B cell (primary cell): ENCODE measurements around the gene ZNF181.

Experiments
- EZH2 ChIP-seq: IDR thresholded peaks from 2 replicates; pipeline ENCODE4 v1.6.1; 2012; ENCODE audit warnings: borderline replicate concordance, low read depth, mild to moderate bottlenecking, moderate library complexity, low read length; ENCODE audit not compliant: insufficient read depth, poor library complexity, severe bottlenecking
- TF ChIP-seq, protein P1 (sequence below): fragments of 200-600 bp; IDR thresholded peaks from one replicate; pipeline ENCODE4 v1.8.0; 2022; ENCODE audit warnings: antibody characterized with exemption, mild to moderate bottlenecking

DNA sequence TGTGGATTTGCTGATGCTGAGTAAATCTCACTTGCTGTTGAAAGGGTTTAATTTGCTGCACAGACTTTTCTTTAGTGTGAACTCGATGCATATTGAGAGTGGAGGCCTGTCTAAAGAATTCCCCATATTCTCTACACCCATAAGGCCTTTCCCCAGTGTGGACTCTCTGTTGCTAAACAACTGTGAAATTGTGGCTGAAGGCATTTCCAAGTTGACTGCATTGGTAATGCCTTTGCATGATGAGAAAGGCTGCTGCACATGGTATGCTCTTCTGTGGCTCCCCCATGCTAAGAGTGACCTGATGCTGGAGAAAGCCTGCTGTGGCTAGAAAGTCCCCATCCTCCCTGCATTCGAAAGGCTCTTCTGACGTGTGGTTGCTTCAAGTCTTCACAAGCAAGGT is 45.6 kb downstream of the ZNF181 start:
- TF ChIP-seq, protein P1, sequence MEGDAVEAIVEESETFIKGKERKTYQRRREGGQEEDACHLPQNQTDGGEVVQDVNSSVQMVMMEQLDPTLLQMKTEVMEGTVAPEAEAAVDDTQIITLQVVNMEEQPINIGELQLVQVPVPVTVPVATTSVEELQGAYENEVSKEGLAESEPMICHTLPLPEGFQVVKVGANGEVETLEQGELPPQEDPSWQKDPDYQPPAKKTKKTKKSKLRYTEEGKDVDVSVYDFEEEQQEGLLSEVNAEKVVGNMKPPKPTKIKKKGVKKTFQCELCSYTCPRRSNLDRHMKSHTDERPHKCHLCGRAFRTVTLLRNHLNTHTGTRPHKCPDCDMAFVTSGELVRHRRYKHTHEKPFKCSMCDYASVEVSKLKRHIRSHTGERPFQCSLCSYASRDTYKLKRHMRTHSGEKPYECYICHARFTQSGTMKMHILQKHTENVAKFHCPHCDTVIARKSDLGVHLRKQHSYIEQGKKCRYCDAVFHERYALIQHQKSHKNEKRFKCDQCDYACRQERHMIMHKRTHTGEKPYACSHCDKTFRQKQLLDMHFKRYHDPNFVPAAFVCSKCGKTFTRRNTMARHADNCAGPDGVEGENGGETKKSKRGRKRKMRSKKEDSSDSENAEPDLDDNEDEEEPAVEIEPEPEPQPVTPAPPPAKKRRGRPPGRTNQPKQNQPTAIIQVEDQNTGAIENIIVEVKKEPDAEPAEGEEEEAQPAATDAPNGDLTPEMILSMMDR = no peak
- TF ChIP-seq EZH2 = no peak
